Fibroblast of skin of left quadriceps (primary cell): ENCODE results near the gene PTPRN2.
"Not testable (repeated sequence)": the region's sequence is repeated elsewhere in the genome, so short reads cannot be mapped to it uniquely, and the experiment has no call there.

Experiments
- DNase-seq, 2 experiments: peaks; one replicate each; pipeline ENCODE4 v3.0.0-alpha.2; 2013; ENCODE audit warnings: low read depth in 2 of 2

The PTPRN2 gene

GRCh38 chr7:158229945-158230344 is 357.7 kb downstream of the PTPRN2 start:
- DNase-seq: no peak

- DNase-seq: no peak
Measured at GRCh38 chr7:158228986-158229385, 358.6 kb downstream of the PTPRN2 start.

GRCh38 chr7:158228131-158228530 is 359.5 kb downstream of the PTPRN2 start:
- no peak for DNase-seq

GRCh38 chr7:158227258-158227984 is 360.2 kb downstream of the PTPRN2 start:
- DNase-seq: no peak

GRCh38 chr7:158216198-158216597 is 371.4 kb downstream of the PTPRN2 start:
- no peak for DNase-seq

GRCh38 chr7:158209435-158209834 is 378.2 kb downstream of the PTPRN2 start:
- no peak for DNase-seq

- no peak for DNase-seq
Measured at GRCh38 chr7:158206341-158206740, 381.3 kb downstream of the PTPRN2 start.

- no peak for DNase-seq
Measured at GRCh38 chr7:158204453-158204852, 383.2 kb downstream of the PTPRN2 start.

GRCh38 chr7:158203948-158204347 is 383.7 kb downstream of the PTPRN2 start:
- not testable (repeated sequence) for DNase-seq

GRCh38 chr7:158194365-158194900 is 393.2 kb downstream of the PTPRN2 start:
- no peak for DNase-seq

GRCh38 chr7:158193446-158193845 is 394.2 kb downstream of the PTPRN2 start:
- DNase-seq: no peak

GRCh38 chr7:158192956-158193355 is 394.7 kb downstream of the PTPRN2 start:
- no peak for DNase-seq

- DNase-seq: no peak
Measured at GRCh38 chr7:158192184-158192835, 395.3 kb downstream of the PTPRN2 start.

- DNase-seq: no peak
Measured at GRCh38 chr7:158191671-158192070, 396.0 kb downstream of the PTPRN2 start.

GRCh38 chr7:158190756-158191155 is 396.9 kb downstream of the PTPRN2 start:
- DNase-seq: no peak

- DNase-seq: no peak
Measured at GRCh38 chr7:158188676-158189075, 398.9 kb downstream of the PTPRN2 start.

GRCh38 chr7:158187694-158187994 is 400.0 kb downstream of the PTPRN2 start:
- no peak for DNase-seq

- DNase-seq: no peak
Measured at GRCh38 chr7:158186864-158187693, 400.5 kb downstream of the PTPRN2 start.

GRCh38 chr7:158186406-158186805 is 401.2 kb downstream of the PTPRN2 start:
- DNase-seq: no peak

GRCh38 chr7:158185653-158186052 is 402.0 kb downstream of the PTPRN2 start:
- no peak for DNase-seq

- DNase-seq: no peak
Measured at GRCh38 chr7:158183431-158183830, 404.2 kb downstream of the PTPRN2 start.

- DNase-seq: no peak
Measured at GRCh38 chr7:158176561-158177173, 411.0 kb downstream of the PTPRN2 start.
